IPS-NIHi7 (cell line): ENCODE results near the gene CECR2.

Experiments
- DNase-seq: peaks from one replicate; pipeline ENCODE4 v3.0.0; 2012; ENCODE audit warnings: mixed read lengths; ENCODE audit errors: extremely low spot score

Gene CECR2

GRCh38 chr22:17606496-17606895 lies 237.2 kb downstream of the CECR2 start:
- DNase-seq: no peak
